OCI-LY1 (cell line): ENCODE results near the gene FA2H.

Source experiments
- EZH2 ChIP-seq: fragments of 200-600 bp; sonication (generic), shearing (Covaris generic); IDR thresholded peaks from 2 replicates; pipeline ENCODE4 v1.8.0; 2017; ENCODE audit warnings: borderline replicate concordance, mixed run types, mild to moderate bottlenecking, antibody characterized with exemption, low read length, moderate library complexity, mixed read lengths
- TF ChIP-seq, protein P1 (sequence below): fragments of 200-600 bp; sonication (generic), shearing (Covaris generic); IDR thresholded peaks from 2 replicates; pipeline ENCODE4 v1.5.1; 2017; ENCODE audit warnings: mild to moderate bottlenecking, antibody characterized with exemption, low read length, moderate library complexity, mixed read lengths

DNA sequence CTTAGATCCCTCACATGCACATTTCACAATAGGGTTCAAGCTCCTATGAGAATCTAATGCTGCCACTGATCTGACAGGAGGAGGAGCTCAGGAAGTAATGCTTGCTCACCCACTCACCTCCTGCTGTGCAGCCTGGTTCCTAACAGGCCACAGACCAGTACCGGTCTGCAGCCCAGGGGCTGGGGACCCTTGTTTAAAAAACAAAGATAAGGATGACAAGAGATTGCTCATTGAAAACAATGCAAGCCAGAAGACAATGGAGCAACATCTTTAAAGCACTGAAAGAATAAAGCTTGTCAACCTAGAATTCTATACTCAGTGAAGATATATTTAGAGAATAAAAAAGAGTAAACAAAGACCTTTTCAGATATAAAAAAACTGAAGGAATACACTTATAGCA is 22.8 kb upstream of the FA2H start:
- TF ChIP-seq, protein P1, sequence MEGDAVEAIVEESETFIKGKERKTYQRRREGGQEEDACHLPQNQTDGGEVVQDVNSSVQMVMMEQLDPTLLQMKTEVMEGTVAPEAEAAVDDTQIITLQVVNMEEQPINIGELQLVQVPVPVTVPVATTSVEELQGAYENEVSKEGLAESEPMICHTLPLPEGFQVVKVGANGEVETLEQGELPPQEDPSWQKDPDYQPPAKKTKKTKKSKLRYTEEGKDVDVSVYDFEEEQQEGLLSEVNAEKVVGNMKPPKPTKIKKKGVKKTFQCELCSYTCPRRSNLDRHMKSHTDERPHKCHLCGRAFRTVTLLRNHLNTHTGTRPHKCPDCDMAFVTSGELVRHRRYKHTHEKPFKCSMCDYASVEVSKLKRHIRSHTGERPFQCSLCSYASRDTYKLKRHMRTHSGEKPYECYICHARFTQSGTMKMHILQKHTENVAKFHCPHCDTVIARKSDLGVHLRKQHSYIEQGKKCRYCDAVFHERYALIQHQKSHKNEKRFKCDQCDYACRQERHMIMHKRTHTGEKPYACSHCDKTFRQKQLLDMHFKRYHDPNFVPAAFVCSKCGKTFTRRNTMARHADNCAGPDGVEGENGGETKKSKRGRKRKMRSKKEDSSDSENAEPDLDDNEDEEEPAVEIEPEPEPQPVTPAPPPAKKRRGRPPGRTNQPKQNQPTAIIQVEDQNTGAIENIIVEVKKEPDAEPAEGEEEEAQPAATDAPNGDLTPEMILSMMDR = no peak
- no peak for TF ChIP-seq EZH2
